Measurements from ENCODE around the gene ARHGAP27. TPM values are rescaled to one million over a fixed set of nuclear protein-coding genes. Genes with fewer than 3 reads are reported as not detected.
A peak's percentile ranks its signal among the peaks of the same experiment; 100 is the strongest.

The ARHGAP27 gene
- total and polyA plus RNA-seq, 2 of the 13 experiments (the other 11 are each of a cell fraction or from before 2014, with no cell fraction given), result 15.5 to 18.9 TPM

- POLR2A ChIA-PET, result interaction anchor here (0.5 to 5.8 kb wide), 18 partner anchors 8 to 276 kb away, joined by 3 to 79 read pairs (median 5); partner anchors contain the start of genes HEXIM1 and MAP3K14
- Histone ChIP-seq H4K20me1 (ENCODE audit: insufficient read depth, low read length) (0 out of 2 replicates have a peak, but pooled peaks cover 4% of the 10 kb centered on the region), H3K4me3 (replicated peaks in 1 of 3; ENCODE audit: insufficient read depth in 1 of 3, low read depth in 2 of 3, low read length in 3 of 3) (peak overlapping the region; percentile 79 to 87 (median 83)), H3K36me3 (replicated peaks in 1 of 2; ENCODE audit: control insufficient read depth in 1 of 2, insufficient read depth in 2 of 2, low read length in 2 of 2) (no peaks in the 10 kb centered on the region; a peak in 1 of 5 replicates), H3K4me1 (ENCODE audit: insufficient read depth, low read length) (peaks cover 54% of the 10 kb centered on the region), H2AFZ (ENCODE audit: low read length) (no peak overlapping the region), H3K4me2 (ENCODE audit: low read depth, low read length) (peak overlapping the region; percentile 90), H3K27ac (ENCODE audit: extremely low read length, insufficient read depth, low read length) (peak overlapping the region; percentile 85), H3K27me3 (ENCODE audit: control insufficient read depth in 1 of 2, insufficient read depth in 2 of 2, low read length in 2 of 2) (peaks cover 2 to 18% of the 10 kb centered on the region in 2 experiments; a peak in 4 of 5 replicates), H3K9ac (ENCODE audit: insufficient read depth, low read depth, low read length) (peak overlapping the region; percentile 78), H3K79me2 (ENCODE audit: insufficient read depth, low read length) (peaks cover 30% of the 10 kb centered on the region), H3K9me3 (ENCODE audit: low read length) (no peaks in the 10 kb centered on the region)
- in situ Hi-C loops (cut with HindIII; ENCODE audit: extremely low pct_ligation_motif_present, low pct_unique_long_range_greater_than_20kb), result no loop called here
- intact Hi-C loops (cut with micrococcal nuclease; ENCODE audit: unreplicated experiment), result loop anchor here (1.0 to 5.0 kb wide), 3 partner anchors 17 to 372 kb away; partner anchors contain the start of gene DCAKD
- no peak for FAIRE-seq
- BruUV-seq (replicated peaks), result no TSS peak
- TF ChIP-seq ZNF691 (CRISPR knock-in tag; IDR thresholded peaks at IDR 0.05; ENCODE audit: borderline replicate concordance, low read depth) (0 out of 2 replicates have a peak, but pooled peaks have one; percentile 8), ZNF180 (CRISPR knock-in tag; IDR thresholded peaks at IDR 0.05; ENCODE audit: borderline replicate concordance, low read depth) (no peak), ZNF34 (CRISPR knock-in tag; IDR thresholded peaks at IDR 0.05; ENCODE audit: borderline replicate concordance) (0 out of 2 replicates have a peak, but pooled peaks have one; percentile 30), HMGA1 (CRISPR knock-in tag; conservative IDR thresholded peaks at IDR 0.05) (no peak), ZKSCAN1 (IDR thresholded peaks at IDR 0.05; ENCODE audit: low read length) (no peak), LCORL (IDR thresholded peaks at IDR 0.05) (no peak), LCORL (CRISPR knock-in tag; IDR thresholded peaks at IDR 0.05) (no peak), GFI1 (CRISPR knock-in tag; IDR thresholded peaks at IDR 0.05; ENCODE audit: borderline replicate concordance) (peak; percentile 7; the same call in 1 of the 2 replicates)
- DNase-seq (ENCODE audit: low spot score), result no peak
- CTCF ChIA-PET (ENCODE audit: low intra/inter-chr PET ratio, low total read pairs), result no interaction called here
- ATAC-seq, result peak; percentile 1; the same call in 2 of the 3 replicates
- WGBS (ENCODE audit: low lambda C conversion rate), result 2% methylated on average over 6 of the region's 6 CpGs
These were observed 7.9 kb downstream of the ARHGAP27 start for GRCh38 chr17:45424769-45425124.

Measured in HepG2 (cell line).